HG03135 (cell line): ENCODE measurements around the gene PPIL6.
"Not testable (repeated sequence)": the region's sequence is repeated elsewhere in the genome, so short reads cannot be mapped to it uniquely, and the experiment has no call there.

ENCODE experiments used
- ATAC-seq: cut with Tn5 transposase; IDR thresholded peaks from one replicate; pipeline ENCODE4 v1.9.1; 2021; ENCODE audit warnings: mild to moderate bottlenecking, moderate library complexity; ENCODE audit not compliant: unreplicated experiment

The PPIL6 gene

DNA sequence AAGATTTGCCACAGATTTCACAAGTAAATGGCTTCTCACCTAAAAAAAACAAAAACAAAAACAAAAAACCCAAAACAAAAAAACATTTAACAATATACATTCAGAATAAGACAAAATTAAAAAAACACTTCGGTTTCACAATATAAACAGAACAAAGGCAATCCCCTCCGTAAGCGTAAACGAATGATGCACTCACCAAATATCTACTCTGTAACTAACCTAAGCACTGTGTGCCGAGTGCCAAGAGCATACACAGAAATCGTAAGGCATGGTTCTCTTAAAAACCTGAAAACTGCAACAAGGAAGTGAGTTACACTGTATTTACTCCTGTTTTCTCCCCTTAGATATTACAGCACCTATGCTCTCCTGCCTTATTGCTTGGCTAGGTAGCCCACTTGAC lies 27.3 kb upstream of the PPIL6 start:
- ATAC-seq = no peak

GRCh38 chr6:109466212-109466923 lies 25.9 kb upstream of the PPIL6 start:
- no peak for ATAC-seq

GRCh38 chr6:109465772-109466171 lies 25.3 kb upstream of the PPIL6 start:
- ATAC-seq = no peak

- no peak for ATAC-seq
Observed at GRCh38 chr6:109461733-109462526, 21.5 kb upstream of the PPIL6 start.

GRCh38 chr6:109461205-109461604 lies 20.8 kb upstream of the PPIL6 start:
- ATAC-seq = not testable (repeated sequence)

DNA sequence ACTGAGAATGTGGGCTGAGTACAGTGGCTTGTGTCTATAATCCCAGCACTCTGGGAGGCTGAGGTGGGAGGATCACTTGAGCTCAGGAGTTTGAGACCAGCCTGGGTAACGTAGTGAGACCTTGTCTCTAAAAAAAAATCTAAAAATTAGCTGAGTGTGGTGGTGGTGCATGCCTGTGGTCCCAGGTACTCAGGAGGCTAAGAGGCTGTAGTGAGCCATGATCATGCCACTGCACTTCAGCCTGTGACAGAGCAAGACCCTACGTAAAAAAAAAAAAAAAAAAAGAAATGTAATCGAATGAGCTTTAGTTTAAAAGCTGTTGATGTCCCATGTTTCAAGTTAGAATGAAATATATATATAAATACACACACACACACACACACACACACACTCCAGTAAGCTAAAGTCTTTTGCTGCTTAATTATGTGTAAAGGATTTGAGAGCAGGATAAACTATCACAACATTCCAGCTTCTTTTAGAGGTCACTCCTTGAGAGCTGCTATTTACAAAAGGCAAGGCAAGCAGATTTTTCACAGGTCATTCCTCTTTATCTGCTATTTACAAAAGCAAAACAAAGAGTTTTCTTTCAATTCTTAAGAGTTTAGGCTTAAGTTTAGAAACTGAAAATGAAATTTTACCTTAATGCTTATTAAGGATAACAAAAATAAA lies 19.9 kb upstream of the PPIL6 start:
- ATAC-seq = no peak

GRCh38 chr6:109458774-109459531 lies 18.5 kb upstream of the PPIL6 start:
- no peak for ATAC-seq

GRCh38 chr6:109457562-109457996 lies 17.2 kb upstream of the PPIL6 start:
- ATAC-seq = no peak

DNA sequence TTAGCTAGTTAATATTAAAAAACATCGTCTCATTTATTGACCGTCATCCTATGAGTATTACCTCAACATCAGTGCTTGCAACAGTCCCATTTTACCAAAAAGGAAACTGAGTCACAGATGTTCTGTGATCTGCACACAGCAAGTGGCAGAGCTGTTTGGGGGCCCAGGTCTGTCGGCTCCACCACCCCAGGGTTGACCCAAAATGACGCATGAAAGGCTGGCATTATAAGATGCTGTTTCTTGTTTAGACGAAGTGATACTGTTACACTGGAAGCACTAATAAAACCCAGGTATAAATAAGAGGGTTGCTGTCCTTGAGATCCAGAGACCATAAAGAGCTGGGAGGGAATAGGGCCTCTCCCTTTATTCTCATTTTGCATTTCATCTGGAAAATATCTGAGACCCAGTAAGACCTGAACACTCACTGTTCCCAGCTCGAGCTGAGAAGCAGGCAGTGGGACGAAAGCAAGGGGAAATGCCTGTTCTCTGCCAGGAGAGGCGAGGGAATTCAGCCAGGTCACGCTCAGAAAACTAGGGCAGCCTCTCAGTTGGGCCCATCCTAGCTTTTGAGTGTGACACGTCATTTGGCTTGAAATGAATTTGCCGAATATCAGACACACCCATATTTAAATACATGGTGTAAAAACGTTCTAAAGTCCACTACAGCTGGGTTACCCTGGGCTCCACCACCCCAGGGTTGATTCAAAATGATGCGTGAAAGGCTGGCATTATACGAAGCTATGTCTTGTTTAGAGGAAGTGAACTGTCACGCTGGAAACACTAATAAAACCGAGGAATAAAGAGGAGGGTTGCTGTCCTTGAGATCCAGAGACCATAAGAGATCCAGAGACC lies 16.5 kb upstream of the PPIL6 start:
- ATAC-seq = no peak

GRCh38 chr6:109456111-109456583 lies 15.7 kb upstream of the PPIL6 start:
- ATAC-seq = no peak

DNA sequence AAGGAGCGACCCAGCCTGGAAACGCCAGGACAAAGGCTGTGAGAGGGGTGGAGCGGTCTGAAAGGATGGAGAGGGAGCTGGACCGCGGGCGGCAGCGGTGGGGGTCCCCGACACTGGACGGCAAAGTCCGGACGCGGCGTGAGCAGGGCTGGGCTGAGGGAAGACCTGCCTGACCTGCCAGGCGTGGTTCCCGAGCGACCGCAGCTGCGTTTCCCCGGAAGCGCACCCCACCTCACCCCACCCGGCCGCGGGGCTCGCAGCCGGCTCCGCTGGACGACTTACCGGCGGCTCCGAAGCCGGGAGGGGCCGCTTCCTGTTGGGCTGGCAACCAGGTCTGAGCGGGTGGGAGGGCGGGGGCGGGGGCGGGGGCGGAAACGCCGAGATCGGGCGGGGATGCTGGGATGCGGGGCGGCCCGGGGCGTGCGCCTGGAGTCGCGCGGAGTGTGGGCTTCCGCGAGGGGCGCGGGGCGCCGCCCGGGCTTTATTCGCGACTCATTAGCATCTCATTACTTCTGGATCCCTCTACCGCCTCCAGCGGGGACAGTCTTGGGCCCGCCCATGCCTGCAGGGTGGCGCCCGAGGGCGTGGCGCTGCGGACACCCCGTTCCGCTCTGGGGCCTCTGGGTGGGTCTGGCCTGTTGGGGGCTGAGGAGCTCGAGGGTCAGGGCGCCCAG lies 15.1 kb upstream of the PPIL6 start, which contains the start of gene MICAL1:
Gene MICAL1, minus strand, starts transcription at position 336 of the 674 bp plus-strand sequence. CDS start 1,576 bp downstream, outside the sequence.
- ATAC-seq = peak; percentile 58

GRCh38 chr6:109454496-109455436 lies 14.3 kb upstream of the PPIL6 start:
- peak; percentile 25 for ATAC-seq

GRCh38 chr6:109453594-109454495 lies 13.4 kb upstream of the PPIL6 start:
- no peak for ATAC-seq

DNA sequence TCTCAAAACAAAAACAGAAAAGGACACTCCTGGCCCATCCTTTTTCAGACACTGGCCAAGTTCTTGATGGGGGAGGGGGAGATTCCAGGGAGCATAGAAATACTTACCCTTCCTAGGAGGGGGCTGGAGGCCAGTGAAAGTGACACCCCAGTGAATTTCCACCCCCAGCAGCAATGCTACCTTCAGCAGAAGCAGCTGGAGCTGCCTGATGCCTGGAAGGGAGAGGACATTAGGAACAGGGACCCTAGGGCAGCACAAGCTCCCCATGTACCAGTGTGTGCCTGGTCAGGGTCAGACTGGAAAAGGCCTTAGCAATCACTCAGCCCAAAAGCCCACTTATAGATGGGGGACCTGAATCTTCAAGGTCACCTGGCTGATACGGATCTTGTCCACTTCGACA lies 12.7 kb upstream of the PPIL6 start:
- no peak for ATAC-seq

- ATAC-seq = no peak
Observed at GRCh38 chr6:109452181-109452580, 11.8 kb upstream of the PPIL6 start.

DNA sequence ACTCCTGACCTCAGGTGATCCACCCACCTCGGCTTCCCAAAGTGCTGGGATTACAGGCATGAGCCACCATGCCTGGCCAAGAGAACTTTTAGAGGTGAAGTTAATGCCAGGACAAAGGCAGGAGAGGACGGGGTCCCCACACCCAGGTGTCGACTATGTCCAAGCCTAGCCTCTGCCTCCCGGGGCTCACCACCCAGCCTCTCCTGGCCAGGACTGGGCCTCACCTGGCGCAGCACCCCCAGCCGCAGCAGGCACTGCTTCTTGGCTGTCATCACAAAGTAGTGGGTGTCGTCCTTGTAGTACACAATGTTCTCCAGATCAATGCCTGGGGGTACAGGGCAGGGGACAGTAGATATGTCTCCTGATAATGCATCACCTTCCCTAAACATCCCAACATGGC lies 10.9 kb upstream of the PPIL6 start:
- ATAC-seq = no peak

- ATAC-seq = no peak
Observed at GRCh38 chr6:109450801-109451200, 10.4 kb upstream of the PPIL6 start.
